Esophagus muscularis mucosa (tissue), 3 donors: ENCODE measurements around the gene SYNPO2.
A peak's percentile ranks its signal among the peaks of the same experiment; 100 is the strongest.

Experiments
- POLR2A ChIP-seq: fragments of 450-650 bp; IDR thresholded peaks from one replicate; pipeline ENCODE4 v1.6.1; 2017; ENCODE audit warnings: antibody characterized with exemption, moderate library complexity, mild to moderate bottlenecking, low read depth
- POLR2AphosphoS5 ChIP-seq, 2 donors: sonication (generic); formaldehyde crosslinking; IDR thresholded peaks; one replicate each; pipeline ENCODE4 v1.6.1; 2017; ENCODE audit warnings: antibody characterized with exemption in 2 of 2
- TF ChIP-seq, protein P1 (sequence below), 3 experiments: fragments of 200-600 bp in 2 of 3; fragments of 450-650 bp in 1 of 3; sonication (generic) in 2 of 3; IDR thresholded peaks; one replicate each; pipeline ENCODE4 v1.5.1; 2017 to 2019; ENCODE audit warnings: antibody characterized with exemption in 3 of 3, mild to moderate bottlenecking in 2 of 3, moderate library complexity in 1 of 3

DNA sequence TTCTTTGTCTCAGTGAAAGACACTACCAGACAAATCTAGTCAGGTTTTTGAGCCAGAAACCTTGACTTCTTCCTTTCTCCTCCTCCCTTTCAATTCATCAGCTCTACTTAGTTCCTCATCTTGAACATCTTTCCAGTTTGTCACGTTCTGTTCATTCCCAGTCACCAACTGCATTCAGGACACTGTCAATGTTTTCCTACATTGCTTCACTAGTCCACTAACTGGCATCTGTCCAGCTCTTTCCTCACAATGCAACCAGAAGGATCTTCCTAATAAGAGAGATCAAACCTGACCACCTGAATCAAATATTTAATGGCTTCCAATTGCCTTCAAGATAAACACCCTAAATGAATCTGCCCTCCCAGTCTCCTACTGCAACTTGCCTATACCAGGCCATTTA lies 52.5 kb downstream of the SYNPO2 start:
- TF ChIP-seq, protein P1, sequence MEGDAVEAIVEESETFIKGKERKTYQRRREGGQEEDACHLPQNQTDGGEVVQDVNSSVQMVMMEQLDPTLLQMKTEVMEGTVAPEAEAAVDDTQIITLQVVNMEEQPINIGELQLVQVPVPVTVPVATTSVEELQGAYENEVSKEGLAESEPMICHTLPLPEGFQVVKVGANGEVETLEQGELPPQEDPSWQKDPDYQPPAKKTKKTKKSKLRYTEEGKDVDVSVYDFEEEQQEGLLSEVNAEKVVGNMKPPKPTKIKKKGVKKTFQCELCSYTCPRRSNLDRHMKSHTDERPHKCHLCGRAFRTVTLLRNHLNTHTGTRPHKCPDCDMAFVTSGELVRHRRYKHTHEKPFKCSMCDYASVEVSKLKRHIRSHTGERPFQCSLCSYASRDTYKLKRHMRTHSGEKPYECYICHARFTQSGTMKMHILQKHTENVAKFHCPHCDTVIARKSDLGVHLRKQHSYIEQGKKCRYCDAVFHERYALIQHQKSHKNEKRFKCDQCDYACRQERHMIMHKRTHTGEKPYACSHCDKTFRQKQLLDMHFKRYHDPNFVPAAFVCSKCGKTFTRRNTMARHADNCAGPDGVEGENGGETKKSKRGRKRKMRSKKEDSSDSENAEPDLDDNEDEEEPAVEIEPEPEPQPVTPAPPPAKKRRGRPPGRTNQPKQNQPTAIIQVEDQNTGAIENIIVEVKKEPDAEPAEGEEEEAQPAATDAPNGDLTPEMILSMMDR (IDR thresholded peaks at IDR 0.05), result no peak
- TF ChIP-seq POLR2A (no peak), POLR2AphosphoS5 (IDR thresholded peaks at IDR 0.05) (peak; percentile 24 to 65)
